GM21619 (cell line): ENCODE data around the gene NHSL2.
"Not testable (repeated sequence)": the region's sequence is repeated elsewhere in the genome, so short reads cannot be mapped to it uniquely, and the experiment has no call there.

Experiments used
- ATAC-seq: cut with Tn5 transposase; IDR thresholded peaks from one replicate; pipeline ENCODE4 v1.9.1; 2021; ENCODE audit not compliant: unreplicated experiment

NHSL2 gene

GRCh38 chrX:71922686-71923085 lies 12.0 kb downstream of the NHSL2 start:
- no peak for ATAC-seq

DNA sequence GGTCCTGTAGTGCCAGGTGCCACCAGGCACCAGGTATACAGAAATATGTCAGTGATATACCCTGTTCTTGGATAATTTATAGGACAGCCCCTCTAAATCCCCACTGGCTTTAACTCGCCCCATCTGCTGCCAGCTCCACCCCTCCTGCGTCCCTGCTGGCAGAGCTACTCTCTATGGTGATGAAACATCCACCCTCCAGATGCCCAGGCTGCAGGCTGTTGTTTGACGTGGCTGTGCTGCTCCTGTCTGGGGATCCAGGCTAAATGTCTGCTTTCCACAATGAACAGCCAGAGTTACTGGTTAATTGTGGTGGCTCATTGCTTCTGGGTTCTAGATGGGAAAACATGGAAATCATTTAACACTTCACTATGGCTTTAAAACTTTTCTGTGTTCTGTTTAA lies 12.9 kb downstream of the NHSL2 start:
- no peak for ATAC-seq

- ATAC-seq = no peak
Measured at GRCh38 chrX:71927040-71927439, 16.4 kb downstream of the NHSL2 start.

DNA sequence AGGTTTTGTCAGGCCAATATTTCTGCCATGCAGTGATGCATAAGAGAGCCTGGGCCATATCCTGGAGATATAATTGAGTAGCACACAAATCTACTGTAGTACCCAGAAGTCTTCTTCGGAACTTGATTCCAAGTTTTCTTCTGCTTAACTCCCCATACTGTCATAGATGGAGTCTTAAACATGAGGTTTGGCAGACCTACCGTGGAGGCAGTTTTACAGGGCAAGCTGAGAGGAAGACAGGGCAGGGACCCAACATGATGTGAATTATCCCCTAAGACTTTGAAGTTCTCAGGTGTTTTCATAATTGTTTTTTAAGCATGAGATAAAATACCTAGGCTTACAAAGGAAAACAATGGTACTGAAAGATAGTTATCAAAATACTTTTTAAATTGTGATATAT lies 18.2 kb downstream of the NHSL2 start:
- no peak for ATAC-seq

DNA sequence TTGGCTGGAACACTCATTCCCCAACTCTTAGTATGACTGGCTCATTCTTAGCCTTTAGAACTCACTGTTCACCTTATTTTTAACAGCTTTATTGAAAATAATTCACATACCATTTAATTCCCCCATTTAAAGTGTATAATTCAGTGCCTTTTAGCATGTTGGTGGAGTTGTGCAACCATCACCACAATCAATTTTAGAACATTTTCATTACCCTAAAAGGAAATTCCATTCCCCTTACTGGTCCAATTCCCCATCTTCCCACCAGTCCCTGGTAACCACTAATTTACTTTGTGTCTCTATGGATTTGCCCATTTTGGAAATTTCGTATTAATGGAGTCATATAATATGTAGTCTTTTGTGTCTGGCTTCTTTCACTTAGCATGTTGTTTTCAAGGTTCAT lies 19.7 kb downstream of the NHSL2 start:
- ATAC-seq = no peak

GRCh38 chrX:71935476-71935875 lies 24.8 kb downstream of the NHSL2 start:
- no peak for ATAC-seq

DNA sequence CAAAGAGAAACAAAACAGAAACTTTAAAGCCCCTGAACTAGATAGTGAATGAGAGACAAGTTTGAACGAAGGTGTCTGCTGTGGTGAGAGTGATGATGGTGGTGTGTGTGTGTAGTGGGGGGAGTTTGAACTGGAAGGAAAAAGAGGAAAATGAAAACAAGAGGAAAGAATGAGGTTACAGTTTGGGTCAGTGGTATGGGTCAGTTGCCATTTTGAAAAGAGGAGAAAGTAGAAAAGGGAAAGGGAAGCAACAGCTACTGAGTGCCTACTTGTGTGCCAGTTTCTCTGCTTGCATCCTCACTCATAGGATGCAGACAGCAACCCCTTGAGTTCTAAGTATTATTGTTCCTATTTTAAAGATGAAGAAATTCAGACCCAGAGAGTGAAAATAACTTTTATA lies 26.0 kb downstream of the NHSL2 start:
- no peak for ATAC-seq

DNA sequence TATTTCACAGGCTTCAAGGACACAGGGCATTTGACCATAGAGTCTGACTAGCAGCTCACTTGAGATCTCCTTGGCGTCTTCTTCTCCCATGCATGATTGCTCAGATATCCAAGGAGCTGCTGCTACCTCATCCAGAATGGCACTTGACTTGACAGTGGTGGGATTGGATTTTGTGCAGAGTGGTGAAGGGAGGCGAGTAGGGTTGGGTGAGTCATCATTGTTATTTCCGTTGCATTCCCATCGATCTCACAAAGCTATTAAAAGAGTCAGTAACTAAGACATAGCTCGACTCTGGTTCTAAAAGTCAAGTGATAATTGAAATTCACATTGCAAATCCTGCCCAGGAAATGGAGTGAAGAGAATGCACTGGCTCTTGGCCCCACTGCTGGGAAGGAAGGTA lies 27.7 kb downstream of the NHSL2 start:
- no peak for ATAC-seq

DNA sequence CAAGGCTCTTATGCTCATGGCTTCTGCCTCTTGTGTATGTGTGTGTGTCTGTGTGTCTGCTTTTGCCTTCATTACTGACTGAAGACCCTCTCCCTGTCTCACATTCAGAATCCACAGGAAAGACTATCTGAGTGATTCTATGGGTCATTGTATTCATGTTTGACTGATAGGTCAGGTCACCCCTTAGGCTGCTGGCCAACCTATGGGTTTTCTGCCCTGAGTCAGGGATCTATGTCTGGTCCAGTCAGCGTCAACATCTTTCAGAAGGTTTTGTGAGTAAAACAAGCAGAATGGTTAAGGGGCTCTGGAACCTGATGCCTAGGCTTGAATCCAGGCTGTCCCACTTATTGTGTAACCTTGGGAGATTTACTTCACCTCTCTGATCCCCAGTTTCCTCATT lies 30.5 kb downstream of the NHSL2 start:
- ATAC-seq = no peak

- ATAC-seq = no peak
Measured at GRCh38 chrX:71941776-71942175, 31.1 kb downstream of the NHSL2 start.

DNA sequence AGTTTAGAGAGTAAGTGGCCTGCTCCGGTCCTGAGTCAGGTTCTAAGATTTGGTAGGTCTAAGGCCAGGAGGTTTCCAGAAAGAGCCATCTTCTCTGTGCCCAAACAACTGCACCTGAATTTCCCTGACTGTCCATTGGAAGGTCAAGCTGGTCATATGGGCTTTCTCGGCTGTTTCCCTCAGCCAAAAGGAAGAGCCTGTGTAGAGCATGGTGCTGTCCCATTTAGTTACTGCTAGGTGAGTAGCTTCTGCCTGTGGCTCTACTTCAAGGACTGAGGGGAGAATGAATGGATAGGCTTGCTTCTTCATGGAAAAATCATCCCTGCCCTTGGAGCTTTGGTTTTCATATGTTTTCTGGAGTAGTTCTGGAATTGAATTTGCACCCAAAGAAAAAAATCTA lies 33.7 kb downstream of the NHSL2 start:
- no peak for ATAC-seq

- ATAC-seq = no peak
Measured at GRCh38 chrX:71945237-71945805, 34.7 kb downstream of the NHSL2 start.

GRCh38 chrX:71949363-71949762 lies 38.7 kb downstream of the NHSL2 start:
- ATAC-seq = no peak

GRCh38 chrX:71949844-71950445 lies 39.3 kb downstream of the NHSL2 start:
- ATAC-seq = no peak

GRCh38 chrX:71953391-71953790 lies 42.7 kb downstream of the NHSL2 start:
- no peak for ATAC-seq

- no peak for ATAC-seq
Measured at GRCh38 chrX:71953946-71954345, 43.3 kb downstream of the NHSL2 start.

- no peak for ATAC-seq
Measured at GRCh38 chrX:71954458-71954857, 43.8 kb downstream of the NHSL2 start.

DNA sequence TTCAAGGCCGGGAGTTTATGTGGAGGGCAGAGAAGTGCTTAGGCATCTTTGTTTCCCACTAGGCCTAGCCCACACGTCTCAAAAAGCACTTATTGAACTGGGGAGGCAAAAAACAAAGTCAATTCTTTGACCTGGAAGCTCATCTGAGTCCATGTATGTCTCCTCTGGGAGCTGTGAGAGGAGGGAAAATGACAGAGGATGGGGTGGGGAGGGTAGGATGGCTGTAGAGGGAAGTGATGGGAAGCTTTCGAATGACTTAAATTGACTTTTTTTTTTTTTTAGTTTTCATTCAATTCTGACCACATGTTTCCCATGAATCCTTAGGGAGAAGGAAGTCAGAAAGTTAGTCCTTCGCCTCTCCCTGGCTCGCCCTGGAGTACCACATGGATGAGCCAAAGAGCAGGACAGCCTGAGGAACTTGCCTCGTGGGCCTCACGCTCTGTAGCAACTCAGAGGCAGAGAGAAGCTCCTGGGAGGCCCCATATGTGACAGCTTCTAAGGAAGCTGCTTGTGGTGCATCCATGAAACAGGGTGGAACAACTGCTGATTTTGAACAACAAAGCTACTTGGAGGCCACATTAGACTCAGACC lies 45.0 kb downstream of the NHSL2 start:
- no peak for ATAC-seq

DNA sequence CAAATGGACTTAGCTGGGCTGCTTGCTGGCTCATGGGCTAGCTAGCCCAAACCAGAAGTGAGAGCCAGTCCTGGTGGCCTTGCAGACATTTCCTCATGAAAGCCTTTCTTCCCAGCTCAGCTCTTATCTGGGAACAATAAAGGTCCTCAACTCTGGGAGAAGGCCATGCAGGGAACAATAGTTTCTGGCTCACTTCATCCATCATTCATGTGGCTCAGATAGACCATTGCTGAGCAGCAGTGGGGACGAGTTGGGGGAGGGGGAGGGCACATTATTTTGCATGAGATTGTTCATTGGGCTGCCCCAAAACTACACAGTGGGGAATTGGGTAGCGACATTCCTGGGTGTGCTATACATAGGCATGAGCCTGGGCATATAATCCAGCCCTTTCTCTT lies 47.6 kb downstream of the NHSL2 start:
- no peak for ATAC-seq

DNA sequence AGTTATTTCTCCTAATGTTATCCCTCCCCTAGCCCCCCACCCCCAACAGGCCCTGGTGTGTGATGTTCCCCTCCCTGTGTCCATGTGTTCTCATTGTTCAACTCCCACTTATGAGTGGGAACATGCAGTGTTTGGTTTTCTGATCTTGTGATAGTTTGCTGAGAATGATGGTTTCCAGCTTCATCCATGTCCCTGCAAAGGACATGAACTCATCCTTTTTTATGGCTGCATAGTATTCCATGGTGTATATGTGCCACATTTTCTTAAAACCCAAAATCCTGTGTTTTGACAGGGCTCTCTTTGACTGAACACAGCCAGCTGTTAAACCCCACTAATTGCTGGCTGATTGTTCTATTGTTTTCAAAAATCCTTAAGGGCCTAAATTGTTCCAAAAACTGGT lies 53.5 kb downstream of the NHSL2 start:
- not testable (repeated sequence) for ATAC-seq

DNA sequence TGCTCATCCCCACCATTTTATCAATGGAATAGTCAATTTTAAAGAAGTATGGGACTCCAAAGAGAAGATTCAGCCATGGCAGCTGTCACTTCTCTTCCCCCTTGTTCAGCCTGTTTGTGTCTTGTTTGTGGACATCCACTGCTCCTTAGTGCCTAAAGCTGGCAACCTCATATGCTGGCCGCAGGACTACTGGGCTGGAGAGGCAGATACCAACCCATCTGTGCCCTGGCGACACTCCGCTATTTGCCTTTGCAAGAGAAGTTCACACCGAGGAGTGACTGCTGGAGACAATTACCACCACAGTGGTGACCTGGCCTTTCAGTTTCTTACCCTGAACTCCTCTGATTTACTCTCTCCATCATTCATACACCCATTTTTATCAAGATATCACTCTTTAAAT lies 64.3 kb downstream of the NHSL2 start:
- no peak for ATAC-seq

DNA sequence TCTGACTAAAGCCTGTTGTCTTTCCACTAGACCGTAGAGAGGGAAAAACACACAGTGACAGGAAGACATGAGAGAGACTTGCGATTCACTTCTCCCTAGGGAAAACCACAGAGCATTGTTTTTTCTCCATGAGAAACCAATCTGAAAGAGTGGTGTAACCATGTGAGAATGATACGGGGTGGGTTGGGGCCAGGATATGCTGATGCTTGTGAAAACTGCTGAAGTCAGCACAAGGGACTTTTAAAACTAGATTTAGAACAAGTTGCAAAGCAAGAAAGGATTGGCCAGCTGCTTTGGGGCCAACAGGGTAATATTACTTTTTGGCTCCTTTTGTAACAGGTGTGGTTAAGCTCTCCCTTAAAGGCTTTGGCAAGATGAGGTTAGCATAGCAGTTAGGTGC lies 66.1 kb downstream of the NHSL2 start:
- ATAC-seq = no peak

DNA sequence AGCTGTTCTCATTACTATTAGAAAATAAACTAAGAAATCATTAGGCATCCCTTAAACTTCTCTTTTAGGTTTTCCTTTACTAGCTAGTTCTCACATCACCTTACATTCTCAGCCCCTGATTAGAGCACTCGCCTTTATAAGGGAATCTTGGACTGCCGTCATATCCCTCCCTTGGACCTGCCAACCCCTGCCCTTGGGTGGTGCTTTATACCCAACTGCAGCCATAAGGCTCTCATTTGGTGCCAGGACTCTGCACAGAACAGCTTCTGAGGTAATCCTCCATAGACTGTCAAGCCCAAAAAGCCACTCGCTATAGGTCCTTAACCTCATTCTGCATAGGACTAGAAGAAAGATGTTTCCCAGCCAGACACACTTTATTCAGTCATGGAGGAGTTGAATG lies 67.5 kb downstream of the NHSL2 start:
- no peak for ATAC-seq
